GM12878 (cell line): Measurements from ENCODE around the gene DNAJC16. TPM values are rescaled to one million over a fixed set of nuclear protein-coding genes. Genes with fewer than 3 reads are reported as not detected.

Source experiments
- BACH1 ChIP-seq: fragments of 450-650 bp; IDR thresholded peaks from 2 replicates; pipeline ENCODE4 v1.6.1; 2017; ENCODE audit warnings: mild to moderate bottlenecking, borderline replicate concordance
- CREB1 ChIP-seq: IDR thresholded peaks from 2 replicates; pipeline ENCODE4 v1.6.1; 2012; ENCODE audit warnings: low read depth, mild to moderate bottlenecking, inconsistent platforms
- EED ChIP-seq: sonication (generic); IDR thresholded peaks from 2 replicates; pipeline ENCODE4 v1.6.1; 2016; ENCODE audit warnings: antibody characterized with exemption, low read depth
- EGR1 ChIP-seq, 2 experiments: IDR thresholded peaks; 1 replicate in 1 of 2; 2 replicates in 1 of 2; pipeline ENCODE4 v1.6.1; 2011 to 2012; ENCODE audit warnings: low read depth in 2 of 2, low read length in 2 of 2, borderline replicate concordance in 1 of 2, mild to moderate bottlenecking in 1 of 2, moderate library complexity in 1 of 2
- FOS ChIP-seq: IDR thresholded peaks from 3 replicates; pipeline ENCODE4 v1.6.1; 2011; ENCODE audit warnings: borderline replicate concordance; ENCODE audit not compliant: insufficient read length; ENCODE audit errors: extremely low read depth
- FOXK2 ChIP-seq: fragments of 450-650 bp; IDR thresholded peaks from 2 replicates; pipeline ENCODE4 v1.6.1; 2017; ENCODE audit warnings: mild to moderate bottlenecking, moderate library complexity
- KAT2A ChIP-seq: conservative IDR thresholded peaks from 2 replicates; pipeline ENCODE4 v1.6.1; 2011; ENCODE audit warnings: low read depth, low read length; ENCODE audit not compliant: control insufficient read depth
- KDM1A ChIP-seq: fragments of 200-600 bp; sonication (generic); IDR thresholded peaks from 2 replicates; pipeline ENCODE4 v1.6.1; 2016; ENCODE audit warnings: borderline replicate concordance
- NR2F1 ChIP-seq: fragments of 450-650 bp; conservative IDR thresholded peaks from 2 replicates; pipeline ENCODE4 v1.6.1; 2017; ENCODE audit warnings: mild to moderate bottlenecking
- SRF ChIP-seq, 2 experiments: IDR thresholded peaks; 2 replicates each; pipeline ENCODE4 v1.6.1; 2011; ENCODE audit warnings: low read depth in 2 of 2, low read length in 2 of 2, mild to moderate bottlenecking in 1 of 2, moderate library complexity in 1 of 2
- ZNF217 ChIP-seq: fragments of 450-650 bp; IDR thresholded peaks from 2 replicates; pipeline ENCODE4 v1.6.1; 2017; ENCODE audit warnings: antibody characterized with exemption, mild to moderate bottlenecking
- ZZZ3 ChIP-seq: IDR thresholded peaks from 2 replicates; pipeline ENCODE4 v1.6.1; 2011; ENCODE audit warnings: low read depth; ENCODE audit not compliant: control insufficient read depth, insufficient read length
- polyA plus RNA-seq, 11 experiments: library from polyadenylated mRNA; depleted of rRNA in 4 of 11; unstranded in 6 of 11; stranded (reverse) in 5 of 11; fragments of >200 nt; fragmentation: Nextera tagmentation in 4 of 11; fragmentation: Illumina TruSeq in 1 of 11; extraction: Ambion mirVana in 4 of 11; extraction: Trizol in 1 of 11; gene quantifications; 1 replicate in 1 of 11; 2 replicates in 10 of 11; pipeline versions ENCODE4 v1.2.1 to v1.2.3, GENCODE V29; 2011 to 2016; ENCODE audit warnings: inconsistent platforms in 2 of 11, missing spikeins in 2 of 11, low read depth in 1 of 11
- total RNA-seq, 4 experiments: library from RNA; depleted of rRNA in 3 of 4; stranded (reverse); fragments of >200 nt in 3 of 4; fragmentation: Illumina TruSeq in 1 of 4; extraction: Trizol in 1 of 4; gene quantifications; 2 replicates each; pipeline versions ENCODE4 v1.2.1 to v1.2.3, GENCODE V29; 2013 to 2021
- TF ChIP-seq, protein P1 (sequence below): IDR thresholded peaks from 2 replicates; pipeline ENCODE4 v1.6.1; 2011; ENCODE audit warnings: borderline replicate concordance, low read depth, mild to moderate bottlenecking, moderate library complexity, mixed read lengths, low read length; ENCODE audit not compliant: insufficient read depth; ENCODE audit errors: extremely low read length
- TF ChIP-seq, protein P2 (sequence below): IDR thresholded peaks from 2 replicates; pipeline ENCODE4 v1.6.1; 2012; ENCODE audit warnings: low read depth, low read length, improper control_type of control experiment
- TF ChIP-seq, protein P3 (sequence below), 3 experiments: IDR thresholded peaks in 2 of 3; conservative IDR thresholded peaks in 1 of 3; 2 replicates each; pipeline ENCODE4 v1.5.1; 2011; ENCODE audit warnings: low read depth in 3 of 3, low read length in 3 of 3, mild to moderate bottlenecking in 3 of 3, control low read depth in 2 of 3, moderate library complexity in 2 of 3, inconsistent platforms in 1 of 3, mixed read lengths in 1 of 3; ENCODE audit not compliant: control insufficient read depth in 2 of 3, insufficient read depth in 1 of 3; ENCODE audit errors: extremely low read depth in 1 of 3
- TF ChIP-seq, protein P4 (sequence below): fragments of 450-650 bp; formaldehyde crosslinking; IDR thresholded peaks from 2 replicates; pipeline ENCODE4 v1.5.0; 2022; ENCODE audit warnings: mild to moderate bottlenecking, missing genetic modification characterization
- TF ChIP-seq, protein P5 (sequence below): fragments of 450-650 bp; IDR thresholded peaks from 2 replicates; pipeline ENCODE4 v1.6.1; 2014; ENCODE audit warnings: mild to moderate bottlenecking
- TF ChIP-seq, protein P6 (sequence below): fragments of 450-650 bp; IDR thresholded peaks from 2 replicates; pipeline ENCODE4 v1.6.1; 2016; ENCODE audit warnings: mild to moderate bottlenecking

DNAJC16 gene
- total and polyA plus RNA-seq, 10 of the 15 experiments (the other 5 are each of a cell fraction or from before 2014, with no cell fraction given), result 2.4 to 12.7 (median 7.8) TPM

DNA sequence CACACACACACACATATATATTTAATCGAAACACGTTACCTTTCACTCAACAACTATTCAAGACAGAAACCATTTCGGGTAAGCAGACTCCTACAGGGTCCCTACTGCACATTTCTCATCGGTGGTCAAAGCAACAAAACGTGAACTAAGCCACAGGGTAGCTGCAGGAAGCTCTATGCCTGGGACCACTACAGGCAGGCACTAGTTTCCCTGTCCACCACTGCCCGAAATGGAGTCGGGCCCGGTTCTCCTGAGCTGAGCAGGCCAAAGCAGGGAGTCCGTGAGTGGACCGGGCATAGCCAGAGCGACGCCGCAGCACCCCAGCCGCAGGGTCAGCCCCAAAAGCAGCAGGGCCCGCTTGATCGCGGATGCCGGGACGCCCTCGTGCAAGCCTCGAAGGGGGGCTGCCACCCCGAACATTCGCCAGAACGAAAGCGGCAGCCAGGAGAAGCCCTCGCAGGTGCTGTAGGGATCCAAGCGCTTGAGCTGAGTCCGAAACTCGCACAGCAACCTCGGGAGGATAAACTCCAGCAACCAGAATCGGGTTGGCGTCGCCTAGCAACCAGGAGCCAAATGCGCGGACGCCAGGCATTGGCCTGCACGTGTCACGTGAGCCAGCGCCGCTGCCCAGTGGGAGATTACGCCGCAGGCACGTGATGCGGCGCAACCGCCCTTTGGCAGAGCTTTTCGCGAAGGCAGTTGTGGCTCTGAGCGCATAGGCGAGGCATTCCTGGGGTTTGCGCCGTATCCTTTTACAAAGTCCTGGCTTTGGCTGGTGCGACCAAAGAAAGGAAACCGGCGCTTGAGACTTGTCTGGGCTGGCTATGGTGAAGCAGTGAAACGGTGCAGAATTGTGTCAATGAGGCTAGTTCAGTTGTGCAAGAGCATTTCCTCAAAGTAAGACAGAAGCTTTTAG, 76.7 kb downstream of the DNAJC16 start (continued):
- TF ChIP-seq, protein P1, sequence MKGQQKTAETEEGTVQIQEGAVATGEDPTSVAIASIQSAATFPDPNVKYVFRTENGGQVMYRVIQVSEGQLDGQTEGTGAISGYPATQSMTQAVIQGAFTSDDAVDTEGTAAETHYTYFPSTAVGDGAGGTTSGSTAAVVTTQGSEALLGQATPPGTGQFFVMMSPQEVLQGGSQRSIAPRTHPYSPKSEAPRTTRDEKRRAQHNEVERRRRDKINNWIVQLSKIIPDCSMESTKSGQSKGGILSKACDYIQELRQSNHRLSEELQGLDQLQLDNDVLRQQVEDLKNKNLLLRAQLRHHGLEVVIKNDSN, result peak; percentile 100
- TF ChIP-seq ZNF217, result no peak
- no peak for TF ChIP-seq EED
- 0 out of 2 replicates have a peak, but pooled peaks have one; percentile 17 for TF ChIP-seq NR2F1
- no peak for TF ChIP-seq SRF (IDR thresholded peaks at IDR 0.05; ENCODE audit: low read depth in 2 of 2, low read length in 2 of 2)
- TF ChIP-seq EGR1 (IDR thresholded peaks at IDR 0.05; ENCODE audit: borderline replicate concordance in 1 of 2, low read depth in 2 of 2, low read length in 2 of 2), result peak in 1 of 2 experiments; percentile 78; a peak in 1 of 3 replicates
- TF ChIP-seq FOXK2, result no peak
- TF ChIP-seq, protein P2, sequence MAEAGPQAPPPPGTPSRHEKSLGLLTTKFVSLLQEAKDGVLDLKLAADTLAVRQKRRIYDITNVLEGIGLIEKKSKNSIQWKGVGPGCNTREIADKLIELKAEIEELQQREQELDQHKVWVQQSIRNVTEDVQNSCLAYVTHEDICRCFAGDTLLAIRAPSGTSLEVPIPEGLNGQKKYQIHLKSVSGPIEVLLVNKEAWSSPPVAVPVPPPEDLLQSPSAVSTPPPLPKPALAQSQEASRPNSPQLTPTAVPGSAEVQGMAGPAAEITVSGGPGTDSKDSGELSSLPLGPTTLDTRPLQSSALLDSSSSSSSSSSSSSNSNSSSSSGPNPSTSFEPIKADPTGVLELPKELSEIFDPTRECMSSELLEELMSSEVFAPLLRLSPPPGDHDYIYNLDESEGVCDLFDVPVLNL, result no peak
- TF ChIP-seq, protein P3, sequence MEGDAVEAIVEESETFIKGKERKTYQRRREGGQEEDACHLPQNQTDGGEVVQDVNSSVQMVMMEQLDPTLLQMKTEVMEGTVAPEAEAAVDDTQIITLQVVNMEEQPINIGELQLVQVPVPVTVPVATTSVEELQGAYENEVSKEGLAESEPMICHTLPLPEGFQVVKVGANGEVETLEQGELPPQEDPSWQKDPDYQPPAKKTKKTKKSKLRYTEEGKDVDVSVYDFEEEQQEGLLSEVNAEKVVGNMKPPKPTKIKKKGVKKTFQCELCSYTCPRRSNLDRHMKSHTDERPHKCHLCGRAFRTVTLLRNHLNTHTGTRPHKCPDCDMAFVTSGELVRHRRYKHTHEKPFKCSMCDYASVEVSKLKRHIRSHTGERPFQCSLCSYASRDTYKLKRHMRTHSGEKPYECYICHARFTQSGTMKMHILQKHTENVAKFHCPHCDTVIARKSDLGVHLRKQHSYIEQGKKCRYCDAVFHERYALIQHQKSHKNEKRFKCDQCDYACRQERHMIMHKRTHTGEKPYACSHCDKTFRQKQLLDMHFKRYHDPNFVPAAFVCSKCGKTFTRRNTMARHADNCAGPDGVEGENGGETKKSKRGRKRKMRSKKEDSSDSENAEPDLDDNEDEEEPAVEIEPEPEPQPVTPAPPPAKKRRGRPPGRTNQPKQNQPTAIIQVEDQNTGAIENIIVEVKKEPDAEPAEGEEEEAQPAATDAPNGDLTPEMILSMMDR (IDR thresholded peaks at IDR 0.05 in 2 of 3, conservative IDR thresholded peaks at IDR 0.05 in 1 of 3; ENCODE audit: control insufficient read depth in 2 of 3, extremely low read depth in 1 of 3, insufficient read depth in 1 of 3, low read depth in 3 of 3, low read length in 3 of 3), result no peak
- no peak for TF ChIP-seq ZZZ3
- TF ChIP-seq KAT2A, result no peak
- TF ChIP-seq FOS, result peak; percentile 84
- TF ChIP-seq, protein P4, sequence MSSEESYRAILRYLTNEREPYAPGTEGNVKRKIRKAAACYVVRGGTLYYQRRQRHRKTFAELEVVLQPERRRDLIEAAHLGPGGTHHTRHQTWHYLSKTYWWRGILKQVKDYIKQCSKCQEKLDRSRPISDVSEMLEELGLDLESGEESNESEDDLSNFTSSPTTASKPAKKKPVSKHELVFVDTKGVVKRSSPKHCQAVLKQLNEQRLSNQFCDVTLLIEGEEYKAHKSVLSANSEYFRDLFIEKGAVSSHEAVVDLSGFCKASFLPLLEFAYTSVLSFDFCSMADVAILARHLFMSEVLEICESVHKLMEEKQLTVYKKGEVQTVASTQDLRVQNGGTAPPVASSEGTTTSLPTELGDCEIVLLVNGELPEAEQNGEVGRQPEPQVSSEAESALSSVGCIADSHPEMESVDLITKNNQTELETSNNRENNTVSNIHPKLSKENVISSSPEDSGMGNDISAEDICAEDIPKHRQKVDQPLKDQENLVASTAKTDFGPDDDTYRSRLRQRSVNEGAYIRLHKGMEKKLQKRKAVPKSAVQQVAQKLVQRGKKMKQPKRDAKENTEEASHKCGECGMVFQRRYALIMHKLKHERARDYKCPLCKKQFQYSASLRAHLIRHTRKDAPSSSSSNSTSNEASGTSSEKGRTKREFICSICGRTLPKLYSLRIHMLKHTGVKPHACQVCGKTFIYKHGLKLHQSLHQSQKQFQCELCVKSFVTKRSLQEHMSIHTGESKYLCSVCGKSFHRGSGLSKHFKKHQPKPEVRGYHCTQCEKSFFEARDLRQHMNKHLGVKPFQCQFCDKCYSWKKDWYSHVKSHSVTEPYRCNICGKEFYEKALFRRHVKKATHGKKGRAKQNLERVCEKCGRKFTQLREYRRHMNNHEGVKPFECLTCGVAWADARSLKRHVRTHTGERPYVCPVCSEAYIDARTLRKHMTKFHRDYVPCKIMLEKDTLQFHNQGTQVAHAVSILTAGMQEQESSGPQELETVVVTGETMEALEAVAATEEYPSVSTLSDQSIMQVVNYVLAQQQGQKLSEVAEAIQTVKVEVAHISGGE (CRISPR knock-in tag), result no peak
- no peak for TF ChIP-seq KDM1A
- TF ChIP-seq, protein P5, sequence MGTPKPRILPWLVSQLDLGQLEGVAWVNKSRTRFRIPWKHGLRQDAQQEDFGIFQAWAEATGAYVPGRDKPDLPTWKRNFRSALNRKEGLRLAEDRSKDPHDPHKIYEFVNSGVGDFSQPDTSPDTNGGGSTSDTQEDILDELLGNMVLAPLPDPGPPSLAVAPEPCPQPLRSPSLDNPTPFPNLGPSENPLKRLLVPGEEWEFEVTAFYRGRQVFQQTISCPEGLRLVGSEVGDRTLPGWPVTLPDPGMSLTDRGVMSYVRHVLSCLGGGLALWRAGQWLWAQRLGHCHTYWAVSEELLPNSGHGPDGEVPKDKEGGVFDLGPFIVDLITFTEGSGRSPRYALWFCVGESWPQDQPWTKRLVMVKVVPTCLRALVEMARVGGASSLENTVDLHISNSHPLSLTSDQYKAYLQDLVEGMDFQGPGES, result peak; percentile 84
- peak; percentile 45; the same call in 1 of the 2 replicates for TF ChIP-seq CREB1
- peak; percentile 70; the same call in 1 of the 2 replicates for TF ChIP-seq BACH1
- TF ChIP-seq, protein P6, sequence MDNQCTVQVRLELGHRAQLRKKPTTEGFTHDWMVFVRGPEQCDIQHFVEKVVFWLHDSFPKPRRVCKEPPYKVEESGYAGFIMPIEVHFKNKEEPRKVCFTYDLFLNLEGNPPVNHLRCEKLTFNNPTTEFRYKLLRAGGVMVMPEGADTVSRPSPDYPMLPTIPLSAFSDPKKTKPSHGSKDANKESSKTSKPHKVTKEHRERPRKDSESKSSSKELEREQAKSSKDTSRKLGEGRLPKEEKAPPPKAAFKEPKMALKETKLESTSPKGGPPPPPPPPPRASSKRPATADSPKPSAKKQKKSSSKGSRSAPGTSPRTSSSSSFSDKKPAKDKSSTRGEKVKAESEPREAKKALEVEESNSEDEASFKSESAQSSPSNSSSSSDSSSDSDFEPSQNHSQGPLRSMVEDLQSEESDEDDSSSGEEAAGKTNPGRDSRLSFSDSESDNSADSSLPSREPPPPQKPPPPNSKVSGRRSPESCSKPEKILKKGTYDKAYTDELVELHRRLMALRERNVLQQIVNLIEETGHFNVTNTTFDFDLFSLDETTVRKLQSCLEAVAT, result peak; percentile 82
